GM10248 (cell line): ENCODE results near the gene MYO5C.

Experiments
- CTCF ChIA-PET: fragments of 300-600 bp; sonication (Branson Sonifier 250); formaldehyde crosslinking; extraction: SDS; loops from one replicate; lab custom pipeline; 2021; ENCODE audit warnings: antibody characterized with exemption; lab: Yijun Ruan, JAX
- POLR2A ChIA-PET: fragments of 350-650 bp; sonication (Branson Sonifier 250); formaldehyde crosslinking; extraction: SDS; loops from one replicate; lab custom pipeline; 2020; ENCODE audit warnings: antibody characterized with exemption; lab: Yijun Ruan, JAX
- DNase-seq: peaks from one replicate; pipeline ENCODE4 v3.0.0; 2012; ENCODE audit errors: extremely low spot score
- CTCF ChIP-seq: IDR thresholded peaks from 2 replicates; pipeline ENCODE4 v1.5.1; 2012; ENCODE audit warnings: mild to moderate bottlenecking, low read depth; ENCODE audit errors: extremely low read depth, missing control alignments, control extremely low read depth

MYO5C gene

GRCh38 chr15:52162876-52163275 is 132.7 kb downstream of the MYO5C start:
- CTCF ChIA-PET: interaction anchor here (0.7 to 2.9 kb wide), 10 partner anchors 8 to 65 kb away, joined by 3 to 15 read pairs (median 4); no protein-coding TSS in a partner anchor

GRCh38 chr15:52162260-52162659 is 133.3 kb downstream of the MYO5C start:
- TF ChIP-seq CTCF: no peak
- CTCF ChIA-PET: interaction anchor here (0.8 to 2.9 kb wide), 6 partner anchors 9 to 65 kb away, joined by 3 to 15 read pairs (median 4); no protein-coding TSS in a partner anchor
- no peak for DNase-seq
- POLR2A ChIA-PET: no interaction called here

More at GRCh38 chr15:52162876-52163275, 132.7 kb downstream of the MYO5C start:
- no peak for DNase-seq
- POLR2A ChIA-PET: no interaction called here
- no peak for TF ChIP-seq CTCF

- CTCF ChIA-PET: interaction anchor here (0.7 to 2.9 kb wide), 7 partner anchors 10 to 66 kb away, joined by 3 to 15 read pairs (median 4); no protein-coding TSS in a partner anchor
- POLR2A ChIA-PET: no interaction called here
- TF ChIP-seq CTCF: no peak
- no peak for DNase-seq
Observed at GRCh38 chr15:52161406-52161966, 134.1 kb downstream of the MYO5C start.

- TF ChIP-seq CTCF: no peak
- POLR2A ChIA-PET: no interaction called here
- no peak for DNase-seq
- CTCF ChIA-PET: interaction anchor here (0.8 to 4.1 kb wide), 3 partner anchors 21 to 68 kb away, joined by 3 to 19 read pairs (median 4); no protein-coding TSS in a partner anchor
Observed at GRCh38 chr15:52159645-52160044, 136.0 kb downstream of the MYO5C start.

GRCh38 chr15:52158084-52158765 is 137.4 kb downstream of the MYO5C start:
- no peak for TF ChIP-seq CTCF
- no peak for DNase-seq
- ChIA-PET POLR2A (interaction anchor here (0.5 to 0.9 kb wide), 2 partner anchors 91 to 204 kb away, joined by 3 read pairs; no protein-coding TSS in a partner anchor), CTCF (interaction anchor here (0.8 to 4.1 kb wide), 5 partner anchors 10 to 50 kb away, joined by 3 to 19 read pairs (median 3); no protein-coding TSS in a partner anchor)

GRCh38 chr15:52155878-52156277 is 139.7 kb downstream of the MYO5C start:
- POLR2A ChIA-PET: no interaction called here
- no peak for DNase-seq

More at GRCh38 chr15:52155878-52156277, 139.7 kb downstream of the MYO5C start:
- no peak for TF ChIP-seq CTCF
- CTCF ChIA-PET: interaction anchor here (1.6 to 4.7 kb wide), 2 partner anchors 9 to 16 kb away, joined by 4 to 33 read pairs; no protein-coding TSS in a partner anchor
